K562 (cell line): Measurements from ENCODE around the gene TLE4. TPM values are rescaled to one million over a fixed set of nuclear protein-coding genes. Genes with fewer than 3 reads are reported as not detected.
A peak's percentile ranks its signal among the peaks of the same experiment; 100 is the strongest.

Experiments
- ATAC-seq: fragments of 200-7000 bp; cut with Tn5 transposase; 3 replicates; pipeline ENCODE4 v1.9.1; 2020; ENCODE audit warnings: moderate library complexity
- BruUV-seq: library from RNA; stranded (reverse); fragments of 400-500 nt; replicated peaks from 2 replicates; lab custom pipeline; 2021; lab: Mats Ljungman, UMichigan
- CTCF ChIA-PET: fragments of 300-600 bp; formaldehyde crosslinking; extraction: SDS; loops from one replicate; lab custom pipeline; 2021; ENCODE audit warnings: low intra/inter-chr PET ratio; lab: Yijun Ruan, JAX
- POLR2A ChIA-PET: fragments of 300-600, 350-650 bp; sonication (Branson Sonifier 250); formaldehyde crosslinking; extraction: SDS; loops from one replicate; lab custom pipeline; 2021; ENCODE audit warnings: antibody characterized with exemption, inconsistent platforms; lab: Yijun Ruan, JAX
- DNase-seq, 4 experiments: peaks; one replicate each; pipeline versions ENCODE4 v3.0.0 to v3.0.0-alpha.2; 2011 to 2018; ENCODE audit warnings: low spot score in 3 of 4, mixed read lengths in 3 of 4; ENCODE audit errors: extremely low read depth in 1 of 4
- FAIRE-seq: peaks from 2 replicates; lab custom pipeline; 2011; peaks lifted over from hg19 to GRCh38; lab: Jason Lieb, UNC
- H2AFZ ChIP-seq: 2 replicates; pipeline ENCODE4 v1.6.0; 2011; ENCODE audit warnings: low read depth, low read length, control low read depth, inconsistent platforms
- H3K27ac ChIP-seq: fragments of 200-600 bp; 3 replicates; pipeline ENCODE4 v1.8.0; 2011; ENCODE audit warnings: low read depth, mild to moderate bottlenecking, control low read depth, inconsistent platforms, low read length, moderate library complexity, mixed read lengths; ENCODE audit errors: extremely low read depth
- H3K27me3 ChIP-seq, 2 experiments: fragments of 300-600 bp in 1 of 2; 2 replicates in 1 of 2; 3 replicates in 1 of 2; pipeline versions ENCODE4 v1.6.0 to v1.8.0; 2011; ENCODE audit warnings: inconsistent platforms in 2 of 2, low read length in 2 of 2, mild to moderate bottlenecking in 1 of 2, mixed read lengths in 1 of 2, moderate library complexity in 1 of 2; ENCODE audit not compliant: control insufficient read depth in 2 of 2, insufficient read depth in 2 of 2
- H3K36me3 ChIP-seq: fragments of 300-600 bp; 3 replicates; pipeline ENCODE4 v1.8.0; 2011; ENCODE audit warnings: mild to moderate bottlenecking, low read length, inconsistent platforms; ENCODE audit not compliant: control insufficient read depth, insufficient read depth
- H3K4me1 ChIP-seq, 2 experiments: fragments of 200-600 bp in 1 of 2; replicated peaks in 1 of 2; 2 replicates in 1 of 2; 3 replicates in 1 of 2; pipeline versions ENCODE4 v1.5.1 to v1.8.0; 2011; ENCODE audit warnings: inconsistent platforms in 2 of 2, low read length in 2 of 2, mild to moderate bottlenecking in 1 of 2, mixed read lengths in 1 of 2, moderate library complexity in 1 of 2; ENCODE audit not compliant: control insufficient read depth in 2 of 2, insufficient read depth in 2 of 2
- H3K4me2 ChIP-seq: 2 replicates; pipeline ENCODE4 v1.6.1; 2011; ENCODE audit warnings: low read length, control low read depth, inconsistent platforms, mixed read lengths; ENCODE audit not compliant: insufficient read depth
- H3K4me3 ChIP-seq: fragments of 200-600 bp; sonication (generic), shearing (Covaris generic); 2 replicates; pipeline ENCODE4 v1.5.1; 2016; ENCODE audit warnings: control low read depth, inconsistent platforms
- H3K79me2 ChIP-seq: fragments of 200-600 bp; 3 replicates; pipeline ENCODE4 v1.8.0; 2011; ENCODE audit warnings: low read length, inconsistent platforms; ENCODE audit not compliant: control insufficient read depth, insufficient read depth
- H3K9ac ChIP-seq, 2 experiments: 2 replicates each; pipeline versions ENCODE4 v1.6.0 to v1.6.1; 2011; ENCODE audit warnings: low read depth in 2 of 2, low read length in 2 of 2, control low read depth in 1 of 2, inconsistent platforms in 1 of 2, mild to moderate bottlenecking in 1 of 2, mixed read lengths in 1 of 2; ENCODE audit not compliant: insufficient read depth in 1 of 2
- H3K9me1 ChIP-seq: one replicate; pipeline ENCODE4 v1.6.0; 2011; ENCODE audit warnings: inconsistent platforms, mild to moderate bottlenecking, low read length, moderate library complexity; ENCODE audit not compliant: control insufficient read depth, insufficient read depth
- H3K9me3 ChIP-seq: replicated peaks from 2 replicates; pipeline ENCODE4 v1.5.1; 2011; ENCODE audit warnings: low read depth, low read length, inconsistent platforms; ENCODE audit not compliant: control insufficient read depth, insufficient read depth
- H4K20me1 ChIP-seq: replicated peaks from 2 replicates; pipeline ENCODE4 v1.6.1; 2011; ENCODE audit warnings: low read length, inconsistent platforms, mixed read lengths; ENCODE audit not compliant: control insufficient read depth, insufficient read depth
- ASH1L ChIP-seq: fragments of 450-650 bp; IDR thresholded peaks from 2 replicates; pipeline ENCODE4 v1.6.1; 2018; ENCODE audit warnings: borderline replicate concordance, mild to moderate bottlenecking, low read depth; ENCODE audit not compliant: partially characterized antibody
- FOXP1 ChIP-seq: sonication (generic); formaldehyde crosslinking; IDR thresholded peaks from 2 replicates; pipeline ENCODE4 v1.8.0; 2022; ENCODE audit warnings: mild to moderate bottlenecking, missing genetic modification reagents
- ID3 ChIP-seq, 2 experiments: fragments of 250-450 bp in 1 of 2; fragments of 450-650 bp in 1 of 2; sonication (Bioruptor Pico) in 1 of 2; IDR thresholded peaks; 2 replicates each; pipeline versions ENCODE4 v1.6.1 to v1.8.0; 2016 to 2021; ENCODE audit warnings: mild to moderate bottlenecking in 2 of 2, moderate library complexity in 2 of 2, missing compliant biosample characterization in 1 of 2, missing genetic modification characterization in 1 of 2
- KDM4B ChIP-seq, 2 experiments: fragments of 450-650 bp in 1 of 2; sonication (generic) in 1 of 2; IDR thresholded peaks; 2 replicates each; pipeline ENCODE4 v1.6.1; 2016 to 2017; ENCODE audit warnings: borderline replicate concordance in 2 of 2, antibody characterized with exemption in 1 of 2, low read depth in 1 of 2, mild to moderate bottlenecking in 1 of 2
- KLF10 ChIP-seq: fragments of 250-450 bp; sonication (Bioruptor Pico); IDR thresholded peaks from 2 replicates; pipeline ENCODE4 v1.6.1; 2021; ENCODE audit warnings: matching md5 sums
- MBD1 ChIP-seq: fragments of 250-450 bp; sonication (Bioruptor Pico); IDR thresholded peaks from 2 replicates; pipeline ENCODE4 v1.8.0; 2022; ENCODE audit warnings: inconsistent platforms
- NR2C1 ChIP-seq, 2 experiments: fragments of 450-650 bp; IDR thresholded peaks; 2 replicates each; pipeline ENCODE4 v1.6.1; 2017; ENCODE audit warnings: mild to moderate bottlenecking in 2 of 2, antibody characterized with exemption in 1 of 2, inconsistent platforms in 1 of 2, missing compliant biosample characterization in 1 of 2, missing genetic modification characterization in 1 of 2
- PCBP2 ChIP-seq: fragments of 200-400 bp; formaldehyde crosslinking; IDR thresholded peaks from 2 replicates; pipeline ENCODE4 v1.6.1; 2018; ENCODE audit warnings: low read length, low read depth, mild to moderate bottlenecking, moderate library complexity; ENCODE audit not compliant: poor library complexity, severe bottlenecking
- POLR2AphosphoS5 ChIP-seq: IDR thresholded peaks from 2 replicates; pipeline ENCODE4 v1.6.1; 2011; ENCODE audit warnings: mild to moderate bottlenecking, low read depth, low read length, moderate library complexity; ENCODE audit not compliant: control insufficient read depth, insufficient read depth
- POU5F1 ChIP-seq: fragments of 150-350 bp; IDR thresholded peaks from 2 replicates; pipeline ENCODE4 v1.6.1; 2014; ENCODE audit warnings: borderline replicate concordance, low read length, low read depth, mild to moderate bottlenecking; ENCODE audit not compliant: partially characterized antibody
- TGIF2 ChIP-seq: sonication (generic); formaldehyde crosslinking; IDR thresholded peaks from 2 replicates; pipeline ENCODE4 v1.8.1; 2022; ENCODE audit warnings: mild to moderate bottlenecking, missing genetic modification reagents, moderate library complexity
- ZEB2 ChIP-seq: fragments of 450-650 bp; IDR thresholded peaks from 2 replicates; pipeline ENCODE4 v1.6.1; 2016
- ZNF165 ChIP-seq: fragments of 250-450 bp; sonication (Bioruptor Pico); IDR thresholded peaks from 2 replicates; pipeline ENCODE4 v1.4.0; 2020; ENCODE audit warnings: borderline replicate concordance
- ZNF449 ChIP-seq: fragments of 250-450 bp; sonication (Bioruptor Pico); IDR thresholded peaks from 2 replicates; pipeline ENCODE4 v1.8.0; 2022; ENCODE audit warnings: moderate library complexity, mild to moderate bottlenecking, inconsistent platforms
- WGBS: fragments of 100-300 bp; shearing (Covaris generic); methylation state at CpG from one replicate; pipeline ENCODE4 v1.1.6; 2016; ENCODE audit warnings: low coverage, mixed read lengths; ENCODE audit not compliant: insufficient coverage; ENCODE audit errors: missing lambda C conversion rate; 5-methylcytosine and 5-hydroxymethylcytosine counted together
- in situ Hi-C: fragments of 300-500 bp; cut with MboI; formaldehyde crosslinking; loops from 4 replicates; pipeline ENCODE4 v1.15.0; 2018; ENCODE audit warnings: inconsistent platforms, mixed read lengths
- intact Hi-C: fragments of 100-400 bp; cut with micrococcal nuclease; formaldehyde crosslinking; loops from 2 replicates; pipeline ENCODE4 v1.14.2; 2022
- polyA plus RNA-seq, 8 experiments: library from polyadenylated mRNA; depleted of rRNA in 4 of 8; stranded (reverse) in 5 of 8; unstranded in 3 of 8; fragments of >200 nt; fragmentation: Nextera tagmentation in 2 of 8; fragmentation: Illumina TruSeq in 1 of 8; extraction: Ambion mirVana in 2 of 8; extraction: Trizol in 1 of 8; gene quantifications; 2 replicates each; pipeline versions ENCODE4 v1.2.1 to v1.2.3, GENCODE V29; 2011 to 2014; ENCODE audit warnings: inconsistent platforms in 1 of 8, missing spikeins in 1 of 8
- total RNA-seq, 7 experiments: library from RNA; depleted of rRNA in 6 of 7; stranded (reverse); fragments of >200 nt in 6 of 7; fragmentation: Illumina TruSeq in 2 of 7; extraction: Trizol in 2 of 7; gene quantifications; 2 replicates each; pipeline versions ENCODE4 v1.2.1 to v1.2.3, GENCODE V29; 2011 to 2021; ENCODE audit warnings: low replicate concordance in 1 of 7

TLE4 gene
- total and polyA plus RNA-seq, 9 of the 15 experiments (the other 6 are each of a cell fraction or from before 2014, with no cell fraction given): 1.1 to 8.8 (median 5.7) TPM

- 2% methylated on average over 5 of the region's 5 CpGs for WGBS
- Histone ChIP-seq H3K36me3 (no peaks in the 10 kb centered on the region), H3K4me1 (peaks cover 0 to 27% of the 10 kb centered on the region in 2 experiments; a peak in 2 of 5 replicates), H3K79me2 (no peaks in the 10 kb centered on the region; the same call in 2 of the 3 replicates), H3K9me3 (no peaks in the 10 kb centered on the region), H3K27me3 (no peaks in the 10 kb centered on the region), H3K9me1 (no peaks in the 10 kb centered on the region), H3K4me2 (peak overlapping the region; percentile 35; the same call in 1 of the 2 replicates), H3K9ac (peak overlapping the region in 1 of 2 experiments; percentile 31; a peak in 1 of 4 replicates), H3K27ac (no peak overlapping the region), H3K4me3 (peak overlapping the region; percentile 52; the same call in 1 of the 2 replicates), H2AFZ (no peak overlapping the region), H4K20me1 (no peaks in the 10 kb centered on the region)
- CTCF ChIA-PET: no interaction called here
- POLR2A ChIA-PET: interaction anchor here (1.2 kb wide), 1 partner anchor 10 kb away, joined by 5 read pairs; no protein-coding TSS in a partner anchor
- no TSS peak for BruUV-seq
- intact Hi-C loops (loop anchor here (5.0 kb wide), 2 partner anchors 48 to 98 kb away; no protein-coding TSS in a partner anchor), in situ Hi-C loops (no loop called here)
- TF ChIP-seq ZNF449 (CRISPR knock-in tag) (no peak), KDM4B (IDR thresholded peaks at IDR 0.05; ENCODE audit: borderline replicate concordance in 2 of 2, low read depth in 1 of 2) (no peak), NR2C1 (IDR thresholded peaks at IDR 0.05) (no peak), NR2C1 (tag; IDR thresholded peaks at IDR 0.05) (no peak), MBD1 (CRISPR knock-in tag) (no peak), ASH1L (no peak), ID3 (CRISPR knock-in tag; IDR thresholded peaks at IDR 0.05) (no peak), ID3 (tag; IDR thresholded peaks at IDR 0.05) (no peak), ZEB2 (no peak), POU5F1 (no peak), ZNF165 (CRISPR knock-in tag) (no peak), PCBP2 (no peak), TGIF2 (no peak), POLR2AphosphoS5 (no peak), KLF10 (CRISPR knock-in tag) (no peak), FOXP1 (CRISPR knock-in tag) (no peak)
- FAIRE-seq: no peak
- ATAC-seq: no peak
- DNase-seq: no peak
Observed at GRCh38 chr9:79574136-79574535, 2.4 kb downstream of the TLE4 start.
